Stimulated activated CD8-positive, alpha-beta memory T cell treated with anti-CD3 and anti-CD28 coated beads, Interleukin-15, amount 100 ng/mL, for 48 hours (primary cell): Measurements from ENCODE around the gene POMGNT1.

ENCODE experiments used
- DNase-seq, 2 donors: peaks; one replicate each; pipeline ENCODE4 v3.0.0-alpha.2; 2020; ENCODE audit warnings: low read depth in 2 of 2

The POMGNT1 gene

DNA sequence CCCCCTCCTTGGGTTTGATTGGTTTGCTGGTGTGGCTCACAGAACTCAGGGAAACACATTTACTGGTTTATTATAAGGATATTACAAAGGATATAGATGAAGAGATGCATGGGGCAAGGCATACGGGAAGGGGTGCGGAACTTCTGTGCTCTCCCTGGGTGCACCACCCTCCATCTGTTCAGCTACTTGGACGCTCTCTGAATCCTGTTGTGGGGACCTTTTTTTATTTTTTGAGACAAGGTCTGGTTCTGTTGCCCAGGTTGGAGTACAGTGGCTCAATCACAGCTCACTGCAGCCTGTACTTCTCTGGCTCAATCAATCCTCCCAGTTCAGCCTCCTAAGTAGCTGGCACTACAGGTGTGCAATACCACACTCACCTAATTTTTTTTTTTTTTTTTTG lies 12.3 kb upstream of the POMGNT1 start:
- DNase-seq: no peak

GRCh38 chr1:46206399-46206798 lies 8.2 kb upstream of the POMGNT1 start:
- DNase-seq: no peak

DNA sequence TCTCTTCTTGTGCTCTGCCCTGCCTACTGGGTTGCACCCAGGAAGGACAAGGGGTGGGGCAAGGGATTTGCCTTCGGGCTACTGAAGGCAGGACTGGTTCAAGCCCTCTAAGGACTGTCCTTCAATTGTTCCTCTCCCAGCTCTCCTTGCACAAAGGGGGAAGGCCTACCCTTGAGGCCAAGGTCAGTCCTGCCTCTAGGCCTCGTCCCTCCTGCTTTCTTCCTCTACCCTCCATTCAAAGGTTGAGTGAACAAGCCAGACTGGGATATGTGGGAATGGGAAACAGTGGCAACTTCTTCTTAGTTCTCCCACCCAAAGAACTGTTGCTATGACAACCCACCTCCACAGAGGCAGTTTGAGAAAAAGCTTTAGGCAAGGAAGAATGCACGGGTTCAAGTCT lies 7.6 kb upstream of the POMGNT1 start:
- DNase-seq: no peak

- DNase-seq: no peak
Observed at GRCh38 chr1:46205141-46205540, 6.9 kb upstream of the POMGNT1 start.

DNA sequence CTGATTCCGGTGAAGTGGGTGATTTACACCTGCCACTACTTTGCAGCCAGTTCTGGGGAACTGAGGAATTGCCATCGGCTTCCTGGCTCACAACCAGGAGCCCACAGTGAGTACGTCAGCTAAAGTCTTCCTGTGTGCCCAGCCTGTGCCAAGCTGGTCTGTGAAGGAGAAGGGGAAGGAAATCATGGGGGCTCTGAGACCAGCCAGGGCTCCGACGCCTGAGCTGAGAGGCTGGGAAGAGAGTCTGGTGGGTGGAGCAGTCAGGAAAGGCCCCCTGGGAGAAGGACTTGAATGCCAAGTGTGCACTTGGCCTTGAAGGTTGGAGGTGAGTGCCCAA lies 6.1 kb upstream of the POMGNT1 start:
- no peak for DNase-seq

DNA sequence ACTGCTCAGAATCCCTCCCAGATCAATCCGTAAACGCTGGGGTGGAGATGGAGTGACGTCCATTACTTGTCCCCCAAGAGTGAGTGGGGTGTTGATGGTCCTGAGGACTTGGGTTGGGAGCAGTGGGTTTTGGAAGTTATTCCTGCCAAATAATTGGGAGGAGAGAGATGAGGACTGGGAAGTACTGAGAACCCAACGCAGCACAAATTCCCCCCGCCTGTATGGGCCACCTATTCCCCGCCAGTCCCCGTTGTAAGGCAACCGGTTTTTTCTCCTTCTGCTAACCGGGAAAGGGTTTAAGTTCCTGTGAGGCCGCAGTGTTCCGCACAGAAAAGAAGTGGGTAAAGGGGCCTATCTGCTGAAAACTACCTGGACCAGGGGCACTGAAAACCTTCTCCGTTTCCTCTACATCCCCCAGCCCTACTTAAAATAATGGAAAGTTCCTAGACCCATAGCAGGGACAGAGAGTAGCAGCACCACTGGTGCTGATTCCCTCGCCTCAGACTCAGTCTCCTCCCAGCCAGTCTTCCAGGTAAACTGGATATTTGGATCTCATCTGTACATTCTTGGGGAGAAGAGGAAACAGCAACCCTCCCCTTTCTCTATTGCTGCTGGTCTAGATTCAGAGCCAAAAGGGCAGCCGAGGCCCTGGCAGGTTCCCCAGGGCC lies 5.6 kb upstream of the POMGNT1 start:
- DNase-seq: no peak

GRCh38 chr1:46199233-46199749 lies 1.1 kb upstream of the POMGNT1 start:
- DNase-seq: no peak

GRCh38 chr1:46197560-46197963 lies 672 bp downstream of the POMGNT1 start:
- no peak for DNase-seq

DNA sequence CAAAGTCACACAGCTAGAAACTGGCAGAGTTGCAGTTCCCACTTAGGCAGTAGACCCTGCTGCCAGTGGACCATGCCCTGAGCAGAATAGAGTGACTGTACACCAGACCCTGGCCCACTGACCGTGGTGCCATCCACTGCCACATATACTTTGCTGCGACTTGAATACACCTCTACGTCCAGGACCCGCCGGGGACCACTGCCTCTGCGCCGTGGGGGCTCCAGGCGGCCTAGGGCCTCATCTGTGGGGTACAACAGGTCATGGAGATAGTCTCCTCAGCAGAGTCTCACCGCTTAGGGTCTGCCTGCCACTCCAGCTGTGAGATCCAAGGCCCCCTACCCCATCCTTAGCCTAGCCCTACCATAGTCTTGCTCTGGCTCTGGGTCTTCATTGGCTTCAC lies 1.6 kb downstream of the POMGNT1 start:
- DNase-seq: no peak

GRCh38 chr1:46194641-46195193 lies 3.5 kb downstream of the POMGNT1 start:
- DNase-seq: no peak

GRCh38 chr1:46193984-46194570 lies 4.2 kb downstream of the POMGNT1 start:
- DNase-seq: no peak

- DNase-seq: no peak
Observed at GRCh38 chr1:46193285-46193684, 4.9 kb downstream of the POMGNT1 start.

GRCh38 chr1:46192171-46192570 lies 6.1 kb downstream of the POMGNT1 start:
- DNase-seq: no peak

- no peak for DNase-seq
Observed at GRCh38 chr1:46191033-46191701, 7.1 kb downstream of the POMGNT1 start.

DNA sequence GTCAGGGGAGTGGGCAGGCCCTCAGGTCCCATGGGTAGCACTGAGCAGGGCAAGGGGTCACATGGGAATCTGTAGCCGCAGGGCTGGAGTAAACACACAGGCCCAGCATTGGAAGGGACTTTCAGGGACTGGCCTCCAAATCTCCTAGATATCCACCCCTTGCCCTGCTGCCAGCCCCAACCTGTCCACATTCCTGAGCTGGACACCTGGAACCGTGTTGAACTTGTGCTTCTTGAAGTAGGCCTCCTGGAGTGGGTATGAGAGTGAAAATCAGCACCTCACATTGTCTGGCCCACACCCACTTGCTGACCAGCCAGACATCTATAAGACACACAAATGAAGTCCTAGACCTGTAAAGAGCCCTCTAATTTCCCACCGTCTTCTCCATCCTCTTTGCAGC lies 7.7 kb downstream of the POMGNT1 start:
- no peak for DNase-seq

- no peak for DNase-seq
Observed at GRCh38 chr1:46188295-46189030, 9.8 kb downstream of the POMGNT1 start.

GRCh38 chr1:46187106-46187869 lies 10.9 kb downstream of the POMGNT1 start:
- DNase-seq: no peak

GRCh38 chr1:46186076-46186475 lies 12.2 kb downstream of the POMGNT1 start:
- no peak for DNase-seq

DNA sequence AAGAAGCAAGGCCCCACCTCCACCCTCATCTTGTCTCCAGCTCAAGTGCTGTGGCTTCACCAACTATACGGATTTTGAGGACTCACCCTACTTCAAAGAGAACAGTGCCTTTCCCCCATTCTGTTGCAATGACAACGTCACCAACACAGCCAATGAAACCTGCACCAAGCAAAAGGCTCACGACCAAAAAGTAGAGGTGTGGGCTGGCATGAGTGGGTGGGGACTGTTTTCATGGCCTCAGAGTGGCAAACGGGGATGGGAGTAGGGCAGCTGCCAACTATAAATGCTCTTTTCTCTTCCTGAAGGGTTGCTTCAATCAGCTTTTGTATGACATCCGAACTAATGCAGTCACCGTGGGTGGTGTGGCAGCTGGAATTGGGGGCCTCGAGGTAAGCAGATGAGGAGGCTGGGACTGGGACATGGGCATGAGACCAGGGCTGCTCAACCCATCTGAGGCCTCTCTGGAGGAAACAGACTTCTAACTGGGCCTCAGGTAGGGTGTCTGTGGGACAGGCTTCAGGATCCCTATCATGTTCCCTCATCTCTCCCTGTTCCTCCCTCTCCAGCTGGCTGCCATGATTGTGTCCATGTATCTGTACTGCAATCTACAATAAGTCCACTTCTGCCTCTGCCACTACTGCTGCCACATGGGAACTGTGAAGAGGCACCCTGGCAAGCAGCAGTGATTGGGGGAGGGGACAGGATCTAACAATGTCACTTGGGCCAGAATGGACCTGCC lies 13.1 kb downstream of the POMGNT1 start:
- peak in 1 of 2 donors; percentile 57 for DNase-seq

- no peak for DNase-seq
Observed at GRCh38 chr1:46183926-46184557, 14.2 kb downstream of the POMGNT1 start.
